ENCODE results near the gene DOLPP1. TPM values are rescaled to one million over a fixed set of nuclear protein-coding genes. Genes with fewer than 3 reads are reported as not detected.

Gene DOLPP1
- total and polyA plus RNA-seq, 2 of the 13 experiments (the other 11 are each of a cell fraction or from before 2014, with no cell fraction given): 21.0 to 34.1 TPM

GRCh38 chr9:129080601-129081387 lies at the start of gene DOLPP1 (continued):
- TF ChIP-seq ZNF275 (CRISPR knock-in tag; IDR thresholded peaks at IDR 0.05; ENCODE audit: borderline replicate concordance): no peak
- TF ChIP-seq FOXA1 (IDR thresholded peaks at IDR 0.05): no peak
- TF ChIP-seq FOXA1 (CRISPR knock-in tag; IDR thresholded peaks at IDR 0.05): no peak
- TF ChIP-seq FOXP4 (CRISPR knock-in tag; IDR thresholded peaks at IDR 0.05): no peak
- TF ChIP-seq ZHX1 (CRISPR knock-in tag; IDR thresholded peaks at IDR 0.05; ENCODE audit: low read depth): no peak
- no peak for TF ChIP-seq ZNF562 (CRISPR knock-in tag; IDR thresholded peaks at IDR 0.05; ENCODE audit: borderline replicate concordance)
- no peak for TF ChIP-seq TFE3 (CRISPR knock-in tag; IDR thresholded peaks at IDR 0.05)
- no peak for TF ChIP-seq PBX3 (CRISPR knock-in tag; IDR thresholded peaks at IDR 0.05; ENCODE audit: borderline replicate concordance)
- no peak for TF ChIP-seq ZNF180 (CRISPR knock-in tag; IDR thresholded peaks at IDR 0.05; ENCODE audit: borderline replicate concordance, low read depth)
- no peak for TF ChIP-seq ZNF552 (CRISPR knock-in tag; IDR thresholded peaks at IDR 0.05; ENCODE audit: borderline replicate concordance)
- TF ChIP-seq SP140L (CRISPR knock-in tag; IDR thresholded peaks at IDR 0.05; ENCODE audit: borderline replicate concordance): no peak; the same call in 1 of the 2 replicates
- no peak for TF ChIP-seq EZH2 (conservative IDR thresholded peaks at IDR 0.05; ENCODE audit: low read depth, low read length)
- TF ChIP-seq ZNF251 (CRISPR knock-in tag; IDR thresholded peaks at IDR 0.05): no peak
- 0 out of 2 replicates have a peak, but pooled peaks have one; percentile 8 for TF ChIP-seq ZNF280D (CRISPR knock-in tag; IDR thresholded peaks at IDR 0.05)
- no peak for TF ChIP-seq CEBPB (IDR thresholded peaks at IDR 0.05; ENCODE audit: borderline replicate concordance, low read depth, low read length)
- TF ChIP-seq AKAP8 (CRISPR knock-in tag; IDR thresholded peaks at IDR 0.05): no peak

Data from HepG2 (cell line).